ENCODE results near the gene CDIP1.
A peak's percentile ranks its signal among the peaks of the same experiment; 100 is the strongest.

Gene CDIP1

DNA sequence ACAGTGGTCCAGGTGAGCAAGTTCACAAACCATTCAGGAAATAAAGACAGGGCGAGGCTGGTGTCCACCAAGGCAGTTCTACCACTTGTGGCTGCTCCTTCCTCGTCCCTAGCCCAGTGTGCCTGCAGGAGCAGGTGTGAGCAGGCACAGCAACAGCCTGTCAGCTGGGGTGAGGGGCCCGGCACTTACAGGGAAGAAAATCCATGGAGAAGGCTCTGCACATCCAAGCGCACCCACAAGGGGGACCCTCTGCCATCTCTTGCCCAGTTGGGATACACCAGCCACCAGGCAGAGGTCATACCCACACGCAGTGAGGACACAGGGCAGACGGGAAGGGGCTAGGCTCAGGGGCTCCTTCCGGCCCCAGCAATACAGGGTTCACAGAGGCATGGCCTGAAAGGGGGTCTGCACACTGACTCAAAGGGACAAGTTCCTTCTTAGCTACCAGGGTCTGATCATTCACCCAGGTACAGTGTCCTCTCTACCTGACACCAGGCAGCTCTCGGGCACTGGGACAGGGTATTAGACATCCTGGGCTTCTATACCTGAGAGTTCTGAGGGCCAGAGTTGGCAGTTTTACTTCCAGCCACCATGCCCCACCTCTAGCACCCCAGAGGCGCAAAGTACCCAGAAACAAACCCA lies 27.0 kb downstream of the CDIP1 start:
- TF ChIP-seq EZH2phosphoT487 (IDR thresholded peaks at IDR 0.05; ENCODE audit: borderline replicate concordance): no peak
- TF ChIP-seq, protein P1, sequence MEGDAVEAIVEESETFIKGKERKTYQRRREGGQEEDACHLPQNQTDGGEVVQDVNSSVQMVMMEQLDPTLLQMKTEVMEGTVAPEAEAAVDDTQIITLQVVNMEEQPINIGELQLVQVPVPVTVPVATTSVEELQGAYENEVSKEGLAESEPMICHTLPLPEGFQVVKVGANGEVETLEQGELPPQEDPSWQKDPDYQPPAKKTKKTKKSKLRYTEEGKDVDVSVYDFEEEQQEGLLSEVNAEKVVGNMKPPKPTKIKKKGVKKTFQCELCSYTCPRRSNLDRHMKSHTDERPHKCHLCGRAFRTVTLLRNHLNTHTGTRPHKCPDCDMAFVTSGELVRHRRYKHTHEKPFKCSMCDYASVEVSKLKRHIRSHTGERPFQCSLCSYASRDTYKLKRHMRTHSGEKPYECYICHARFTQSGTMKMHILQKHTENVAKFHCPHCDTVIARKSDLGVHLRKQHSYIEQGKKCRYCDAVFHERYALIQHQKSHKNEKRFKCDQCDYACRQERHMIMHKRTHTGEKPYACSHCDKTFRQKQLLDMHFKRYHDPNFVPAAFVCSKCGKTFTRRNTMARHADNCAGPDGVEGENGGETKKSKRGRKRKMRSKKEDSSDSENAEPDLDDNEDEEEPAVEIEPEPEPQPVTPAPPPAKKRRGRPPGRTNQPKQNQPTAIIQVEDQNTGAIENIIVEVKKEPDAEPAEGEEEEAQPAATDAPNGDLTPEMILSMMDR (conservative IDR thresholded peaks at IDR 0.05; ENCODE audit: low read length): peak; percentile 46
- peaks cover 26% of the 10 kb centered on the region; the same call in 1 of the 2 replicates for H3K36me3 ChIP-seq (ENCODE audit: insufficient read depth, low read length)
- no peak overlapping the region for H3K4me3 ChIP-seq (ENCODE audit: low read length, poor library complexity, severe bottlenecking)
- H3K79me2 ChIP-seq (ENCODE audit: insufficient read depth, low read length): peaks cover 8% of the 10 kb centered on the region; the same call in 1 of the 2 replicates
- H3K9ac ChIP-seq (ENCODE audit: low read depth, low read length, poor library complexity, severe bottlenecking): no peak overlapping the region
- no peaks in the 10 kb centered on the region for H3F3A ChIP-seq (ENCODE audit: low read depth)
- H4K20me1 ChIP-seq (ENCODE audit: insufficient read depth, low read length, poor library complexity, severe bottlenecking): no peaks in the 10 kb centered on the region
- H3K9me3 ChIP-seq (ENCODE audit: insufficient read depth, low read depth, low read length): no peaks in the 10 kb centered on the region
- H3K4me2 ChIP-seq (ENCODE audit: low read depth, low read length, poor library complexity, severe bottlenecking): no peak overlapping the region
- H2AFZ ChIP-seq (ENCODE audit: low read length): no peak overlapping the region
- peaks cover 23% of the 10 kb centered on the region for H3K4me1 ChIP-seq (ENCODE audit: insufficient read depth, low read length, poor library complexity, severe bottlenecking)
- no peaks in the 10 kb centered on the region for H3K27me3 ChIP-seq (ENCODE audit: insufficient read depth, low read length, poor library complexity, severe bottlenecking)
- H3K9me2 ChIP-seq (replicated peaks; ENCODE audit: low read depth, low read length): no peaks in the 10 kb centered on the region

DNA sequence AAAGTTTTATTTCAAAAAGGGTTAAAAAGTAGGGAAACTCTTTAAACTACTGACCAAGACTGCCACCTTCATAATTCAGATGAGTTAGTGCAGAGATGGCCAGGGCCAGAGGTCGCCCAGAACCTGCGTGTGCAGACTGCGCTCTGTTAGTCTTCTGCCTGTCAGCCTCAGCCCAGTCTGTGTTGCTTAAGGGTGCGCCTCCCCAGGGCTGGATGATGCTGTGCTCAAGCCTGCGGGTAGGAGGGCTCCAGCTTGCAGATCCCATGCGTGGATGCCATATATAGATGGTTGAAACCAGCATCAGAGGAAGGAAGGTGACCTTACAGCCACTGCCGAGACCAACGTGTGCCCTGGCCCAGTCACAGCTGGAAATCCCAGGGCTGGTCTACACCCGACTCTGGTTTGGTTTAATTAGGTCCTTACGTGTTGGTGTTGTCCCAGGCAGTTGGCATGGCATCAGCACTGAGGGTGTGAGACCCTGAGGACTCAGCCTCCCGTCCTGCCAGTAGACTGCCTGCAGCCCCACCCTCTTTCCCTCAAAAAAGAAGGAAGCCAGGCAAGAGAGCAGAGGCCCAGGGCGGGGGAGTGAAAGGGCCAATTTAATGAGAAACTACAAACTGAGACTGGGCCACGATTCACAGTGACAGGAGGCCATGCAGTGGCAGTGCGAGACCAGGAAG lies 27.7 kb downstream of the CDIP1 start:
- Histone ChIP-seq H3K4me2 (ENCODE audit: low read depth, low read length, poor library complexity, severe bottlenecking) (no peak overlapping the region), H4K20me1 (ENCODE audit: insufficient read depth, low read length, poor library complexity, severe bottlenecking) (no peaks in the 10 kb centered on the region), H2AFZ (ENCODE audit: low read length) (no peak overlapping the region), H3K36me3 (ENCODE audit: insufficient read depth, low read length) (peaks cover 27% of the 10 kb centered on the region; the same call in 1 of the 2 replicates), H3K27me3 (ENCODE audit: insufficient read depth, low read length, poor library complexity, severe bottlenecking) (no peaks in the 10 kb centered on the region), H3K9me3 (ENCODE audit: insufficient read depth, low read depth, low read length) (no peaks in the 10 kb centered on the region), H3K9me2 (replicated peaks; ENCODE audit: low read depth, low read length) (no peaks in the 10 kb centered on the region), H3K79me2 (ENCODE audit: insufficient read depth, low read length) (peaks cover 5% of the 10 kb centered on the region; the same call in 1 of the 2 replicates), H3K9ac (ENCODE audit: low read depth, low read length, poor library complexity, severe bottlenecking) (no peak overlapping the region), H3K4me3 (ENCODE audit: low read length, poor library complexity, severe bottlenecking) (no peak overlapping the region), H3F3A (ENCODE audit: low read depth) (no peaks in the 10 kb centered on the region), H3K4me1 (ENCODE audit: insufficient read depth, low read length, poor library complexity, severe bottlenecking) (peaks cover 18% of the 10 kb centered on the region)
- TF ChIP-seq EZH2phosphoT487 (IDR thresholded peaks at IDR 0.05; ENCODE audit: borderline replicate concordance): no peak
- TF ChIP-seq, protein P1 (conservative IDR thresholded peaks at IDR 0.05; ENCODE audit: low read length): no peak

- H3K9me3 ChIP-seq (ENCODE audit: insufficient read depth, low read depth, low read length): no peaks in the 10 kb centered on the region
- H3K27me3 ChIP-seq (ENCODE audit: insufficient read depth, low read length, poor library complexity, severe bottlenecking): no peaks in the 10 kb centered on the region
- H3K4me1 ChIP-seq (ENCODE audit: insufficient read depth, low read length, poor library complexity, severe bottlenecking): peaks cover 12% of the 10 kb centered on the region
- TF ChIP-seq, protein P1 (conservative IDR thresholded peaks at IDR 0.05; ENCODE audit: low read length): no peak
- TF ChIP-seq EZH2phosphoT487 (IDR thresholded peaks at IDR 0.05; ENCODE audit: borderline replicate concordance): no peak
- H3K4me2 ChIP-seq (ENCODE audit: low read depth, low read length, poor library complexity, severe bottlenecking): no peak overlapping the region
- no peak overlapping the region for H3K9ac ChIP-seq (ENCODE audit: low read depth, low read length, poor library complexity, severe bottlenecking)
- no peak overlapping the region for H3K4me3 ChIP-seq (ENCODE audit: low read length, poor library complexity, severe bottlenecking)
- no peak overlapping the region for H2AFZ ChIP-seq (ENCODE audit: low read length)
- peaks cover 5% of the 10 kb centered on the region; the same call in 1 of the 2 replicates for H3K79me2 ChIP-seq (ENCODE audit: insufficient read depth, low read length)
- H3K36me3 ChIP-seq (ENCODE audit: insufficient read depth, low read length): peaks cover 27% of the 10 kb centered on the region; the same call in 1 of the 2 replicates
- no peaks in the 10 kb centered on the region for H3K9me2 ChIP-seq (replicated peaks; ENCODE audit: low read depth, low read length)
- H3F3A ChIP-seq (ENCODE audit: low read depth): no peaks in the 10 kb centered on the region
- H4K20me1 ChIP-seq (ENCODE audit: insufficient read depth, low read length, poor library complexity, severe bottlenecking): no peaks in the 10 kb centered on the region
These were observed 28.4 kb downstream of the CDIP1 start for GRCh38 chr16:4510131-4510530.
